NCI-H1105 (cell line): ENCODE results near the gene USF1.
A peak's percentile ranks its signal among the peaks of the same experiment; 100 is the strongest.

Experiments used
- DNase-seq: peaks from one replicate; lab custom pipeline; 2025; lab: John Stamatoyannopoulos, UW

Gene USF1, protein sequence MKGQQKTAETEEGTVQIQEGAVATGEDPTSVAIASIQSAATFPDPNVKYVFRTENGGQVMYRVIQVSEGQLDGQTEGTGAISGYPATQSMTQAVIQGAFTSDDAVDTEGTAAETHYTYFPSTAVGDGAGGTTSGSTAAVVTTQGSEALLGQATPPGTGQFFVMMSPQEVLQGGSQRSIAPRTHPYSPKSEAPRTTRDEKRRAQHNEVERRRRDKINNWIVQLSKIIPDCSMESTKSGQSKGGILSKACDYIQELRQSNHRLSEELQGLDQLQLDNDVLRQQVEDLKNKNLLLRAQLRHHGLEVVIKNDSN

GRCh38 chr1:161045736-161046604 is at the start of gene USF1:
Gene USF1 (minus strand): TSS chr1:161045977. CDS start chr1:161043275, 2,702 bp downstream.
- DNase-seq = peak; percentile 92

GRCh38 chr1:161095230-161095629 is 49.5 kb upstream of the USF1 start:
- DNase-seq = no peak

DNA sequence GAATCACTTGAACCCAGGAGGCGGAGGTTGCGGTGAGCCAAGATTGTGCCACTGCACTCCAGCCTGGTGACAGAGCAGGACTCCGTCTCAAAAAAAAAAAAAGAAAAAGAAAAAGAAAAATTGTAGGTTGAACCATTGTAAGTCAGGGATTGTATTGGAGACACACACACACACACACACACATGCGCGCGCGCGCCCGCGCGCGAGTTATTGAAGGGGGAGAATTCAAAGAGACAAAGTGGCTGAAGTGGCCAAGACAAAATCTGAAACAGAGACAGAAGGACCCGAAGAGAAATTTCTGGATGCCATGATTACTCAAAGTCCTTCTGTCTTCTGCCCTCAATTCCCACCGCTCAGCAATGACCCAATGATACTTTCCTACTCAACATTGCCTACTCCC is 48.7 kb upstream of the USF1 start:
- no peak for DNase-seq

DNA sequence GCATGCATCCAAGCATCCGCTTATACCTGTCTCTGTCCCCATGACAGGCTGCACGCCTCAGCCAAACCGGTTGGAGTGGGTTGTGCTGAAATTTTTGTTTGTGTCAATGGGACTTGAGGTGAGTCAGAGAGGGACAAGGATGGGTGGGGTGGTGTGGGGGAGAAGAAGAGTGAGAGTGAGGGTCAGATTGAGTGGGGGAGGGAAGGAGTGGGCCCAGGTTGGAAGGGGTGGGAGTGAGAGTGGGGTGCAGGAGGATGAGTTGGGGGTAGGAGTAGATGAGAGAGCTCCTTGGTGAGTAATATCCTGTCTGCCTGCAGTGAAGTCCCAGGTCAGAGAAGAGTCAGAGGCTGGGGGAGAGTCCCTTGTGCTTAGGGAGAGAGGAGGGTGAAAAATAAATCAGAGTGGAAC is 46.8 kb upstream of the USF1 start:
- no peak for DNase-seq

DNA sequence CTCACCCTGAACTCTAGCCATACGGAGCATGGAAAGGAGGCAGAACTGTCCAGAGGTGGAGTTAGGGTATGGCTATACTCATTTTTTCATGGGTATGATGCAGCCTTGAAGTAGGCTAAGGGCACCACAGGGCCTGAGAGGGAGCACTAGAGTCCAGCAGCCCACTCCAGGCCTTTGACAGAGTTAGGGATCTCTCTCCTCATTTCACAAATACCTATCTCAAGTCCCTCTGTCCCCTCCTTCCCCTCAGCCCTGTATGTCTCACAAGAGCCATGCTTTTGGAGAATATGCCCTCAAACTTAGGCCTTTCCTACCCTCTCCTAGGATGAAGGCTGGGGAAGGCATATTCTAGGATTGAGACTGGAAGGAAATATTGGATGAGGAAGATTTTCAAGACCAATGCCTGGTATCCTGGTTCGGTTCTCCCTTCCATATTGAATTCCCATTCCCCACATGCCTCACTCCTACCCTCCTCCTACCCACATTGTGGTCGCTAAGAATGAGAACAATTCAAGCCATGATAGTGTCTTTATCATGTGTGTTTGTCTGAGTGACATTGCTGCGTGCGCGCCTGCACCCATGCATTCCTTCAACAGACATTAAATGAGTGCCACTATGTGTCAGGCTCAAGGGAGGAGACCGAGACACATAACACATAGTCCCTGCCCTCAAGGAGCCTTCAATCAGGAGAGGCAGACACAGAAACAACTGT is 46.2 kb upstream of the USF1 start:
- DNase-seq = no peak

GRCh38 chr1:161091093-161091492 is 45.3 kb upstream of the USF1 start:
- DNase-seq = no peak

DNA sequence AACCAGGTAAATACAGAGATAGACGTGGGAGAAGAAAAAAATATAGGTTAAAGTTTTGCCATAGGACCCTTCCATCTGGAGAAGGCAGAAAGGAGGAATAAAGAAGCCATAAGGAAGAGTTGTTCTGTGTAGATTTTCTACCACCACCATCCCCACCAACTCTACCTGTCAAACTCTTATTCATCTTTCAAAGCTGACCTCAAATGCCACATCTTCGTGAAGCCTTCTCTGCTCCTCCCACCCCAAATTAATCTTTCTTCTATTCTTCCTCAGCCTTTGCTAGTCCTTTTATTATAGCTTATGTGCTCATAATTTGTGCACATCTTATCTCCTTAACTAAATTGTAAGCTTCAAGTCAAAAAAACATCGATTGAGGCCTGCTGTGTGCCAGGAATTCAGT is 44.8 kb upstream of the USF1 start:
- no peak for DNase-seq

DNA sequence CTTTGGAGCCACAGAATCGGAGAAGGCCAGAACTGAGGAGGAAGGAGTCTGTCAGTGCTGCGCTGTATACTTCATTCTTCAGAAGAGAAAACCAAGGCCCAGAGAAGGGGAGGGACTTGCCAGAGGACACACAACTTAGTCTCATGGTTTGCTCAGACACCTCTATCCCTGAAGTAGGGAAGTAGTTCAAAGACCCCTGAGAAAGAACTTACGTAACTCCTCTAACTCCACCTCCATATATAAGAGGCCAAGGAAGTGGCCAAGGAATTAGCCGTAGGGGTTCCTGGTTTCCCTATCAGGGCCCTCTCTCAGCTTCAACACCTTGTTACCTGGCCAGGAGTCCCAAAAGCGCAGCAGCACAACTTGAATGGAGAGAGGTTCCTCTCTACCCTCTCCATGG is 44.2 kb upstream of the USF1 start:
- no peak for DNase-seq

- DNase-seq = no peak
These were observed 43.6 kb upstream of the USF1 start, which contains the start of gene NECTIN4 for GRCh38 chr1:161089251-161089924. Gene NECTIN4 (minus strand): TSS chr1:161089558. CDS start chr1:161089296, 262 bp downstream.

- no peak for DNase-seq
These were observed 42.9 kb upstream of the USF1 start for GRCh38 chr1:161088587-161089110.

- no peak for DNase-seq
These were observed 40.7 kb upstream of the USF1 start for GRCh38 chr1:161086457-161086856.

GRCh38 chr1:161085165-161085564 is 39.4 kb upstream of the USF1 start:
- no peak for DNase-seq

DNA sequence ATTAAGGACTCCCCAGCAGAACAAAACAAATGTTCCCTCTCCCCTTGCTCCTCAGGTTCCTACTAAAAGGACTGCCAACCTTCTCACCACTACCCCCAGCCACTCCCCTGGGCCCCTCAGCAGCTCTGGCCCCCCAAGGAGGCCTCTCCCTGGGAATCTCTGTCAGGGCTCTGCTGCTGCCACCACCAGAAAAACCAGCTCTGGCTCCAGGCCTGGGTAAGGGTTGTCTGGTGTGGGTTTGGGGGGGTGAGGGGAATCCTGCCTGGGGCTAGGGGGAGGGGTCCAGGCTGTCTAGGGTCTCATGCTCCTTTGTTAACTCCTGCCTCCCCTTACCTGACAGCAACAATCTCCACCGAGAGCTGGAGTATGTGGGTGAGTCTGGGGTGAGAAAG is 38.8 kb upstream of the USF1 start:
- DNase-seq = no peak

- no peak for DNase-seq
These were observed 38.2 kb upstream of the USF1 start for GRCh38 chr1:161083748-161084596.

- no peak for DNase-seq
These were observed 37.4 kb upstream of the USF1 start for GRCh38 chr1:161082996-161083747.

DNA sequence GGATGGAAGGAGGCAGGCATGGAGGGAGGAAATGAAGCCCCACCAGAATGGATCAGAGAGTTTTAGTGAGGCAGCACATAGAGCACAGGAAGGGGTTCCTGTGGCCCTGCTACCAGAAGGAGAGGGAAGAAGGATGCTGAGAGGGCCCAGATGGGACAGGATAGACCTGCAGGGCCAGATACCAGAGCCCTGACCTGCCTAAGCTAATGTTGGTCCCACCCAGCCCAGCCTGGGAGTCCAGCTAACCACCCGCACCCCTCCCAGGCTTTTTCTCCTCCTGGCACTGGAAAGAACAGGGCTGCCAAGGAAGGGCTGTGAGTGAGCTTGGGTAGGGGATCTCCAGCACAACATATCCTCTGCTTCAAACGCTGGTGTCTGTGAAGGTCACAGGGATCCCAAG is 36.7 kb upstream of the USF1 start:
- DNase-seq = no peak

GRCh38 chr1:161081519-161081918 is 35.7 kb upstream of the USF1 start:
- no peak for DNase-seq

DNA sequence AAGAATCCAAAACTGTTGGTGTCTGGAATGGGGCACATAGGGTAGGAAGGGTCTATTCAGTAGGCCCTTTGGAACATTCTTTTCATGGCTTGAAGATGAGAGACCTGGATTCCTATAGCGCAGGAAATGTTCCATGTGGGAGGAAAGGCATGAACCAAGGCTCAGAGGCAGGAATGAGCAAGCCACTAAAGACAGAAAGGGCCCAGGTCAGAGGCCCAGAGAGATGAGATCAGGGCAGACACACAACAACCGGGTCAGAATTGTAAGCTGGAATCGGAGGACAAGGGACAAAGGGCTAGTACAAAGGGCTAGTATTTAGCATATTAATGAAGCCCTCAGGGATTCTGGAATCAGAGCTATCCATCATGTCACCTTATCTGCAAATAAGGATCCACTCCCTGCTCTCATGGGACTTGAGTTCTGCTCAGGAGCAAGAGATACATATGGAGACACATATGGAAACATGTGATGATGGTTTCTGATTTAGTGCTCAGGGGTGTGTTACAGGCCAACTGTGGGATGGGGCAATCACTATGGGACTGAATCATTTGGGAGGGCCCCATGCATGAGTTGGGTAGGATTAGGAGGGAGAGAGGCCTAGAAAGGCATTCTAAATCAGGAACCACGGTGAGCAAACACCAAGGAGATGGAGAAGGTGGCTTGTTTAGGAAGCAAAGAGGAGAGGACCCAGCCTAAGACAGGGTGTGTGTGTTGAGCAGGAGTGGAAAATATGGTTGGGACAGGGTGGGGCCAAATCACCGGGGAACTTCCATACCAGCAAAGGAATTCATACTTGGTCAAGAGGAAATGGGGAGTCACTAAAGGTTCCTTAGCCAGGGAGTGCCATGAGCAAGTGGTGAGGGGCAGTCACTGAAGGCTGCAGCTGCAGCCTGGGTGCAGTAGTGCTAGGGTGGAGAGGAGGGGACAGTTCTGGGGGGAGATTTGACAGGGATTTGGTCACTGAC is 34.9 kb upstream of the USF1 start:
- DNase-seq = no peak
